HG03159 (cell line): ENCODE results near the gene DENND1A.
"Not testable (repeated sequence)": the region's sequence is repeated elsewhere in the genome, so short reads cannot be mapped to it uniquely, and the experiment has no call there.

Source experiments
- ATAC-seq: cut with Tn5 transposase; IDR thresholded peaks from one replicate; pipeline ENCODE4 v1.9.1; 2021; ENCODE audit warnings: mild to moderate bottlenecking, moderate library complexity; ENCODE audit not compliant: unreplicated experiment

Gene DENND1A

GRCh38 chr9:123923377-123923776 is 6.5 kb downstream of the DENND1A start:
- ATAC-seq, result no peak

GRCh38 chr9:123922911-123923310 is 7.0 kb downstream of the DENND1A start:
- ATAC-seq, result no peak

- ATAC-seq, result no peak
These were observed 7.5 kb downstream of the DENND1A start for GRCh38 chr9:123922431-123922830.

- ATAC-seq, result no peak
These were observed 15.3 kb downstream of the DENND1A start for GRCh38 chr9:123914517-123915196.

GRCh38 chr9:123912167-123912897 is 17.6 kb downstream of the DENND1A start:
- ATAC-seq, result no peak

GRCh38 chr9:123911024-123911423 is 18.9 kb downstream of the DENND1A start:
- no peak for ATAC-seq

- not testable (repeated sequence) for ATAC-seq
These were observed 20.7 kb downstream of the DENND1A start for GRCh38 chr9:123909192-123909591.

- not testable (repeated sequence) for ATAC-seq
These were observed 26.4 kb downstream of the DENND1A start for GRCh38 chr9:123903550-123903949.

- no peak for ATAC-seq
These were observed 35.1 kb downstream of the DENND1A start for GRCh38 chr9:123894822-123895221.

GRCh38 chr9:123893831-123894460 is 36.0 kb downstream of the DENND1A start:
- no peak for ATAC-seq

GRCh38 chr9:123893115-123893514 is 36.8 kb downstream of the DENND1A start:
- ATAC-seq, result no peak

GRCh38 chr9:123887837-123888236 is 42.1 kb downstream of the DENND1A start:
- ATAC-seq, result no peak

- ATAC-seq, result not testable (repeated sequence)
These were observed 44.1 kb downstream of the DENND1A start for GRCh38 chr9:123885834-123886233.

GRCh38 chr9:123883634-123884033 is 46.3 kb downstream of the DENND1A start:
- ATAC-seq, result no peak

GRCh38 chr9:123881604-123882003 is 48.3 kb downstream of the DENND1A start:
- ATAC-seq, result no peak

- ATAC-seq, result no peak
These were observed 49.5 kb downstream of the DENND1A start for GRCh38 chr9:123880420-123880819.

GRCh38 chr9:123876750-123877149 is 53.2 kb downstream of the DENND1A start:
- no peak for ATAC-seq

GRCh38 chr9:123872710-123873109 is 57.2 kb downstream of the DENND1A start:
- no peak for ATAC-seq

GRCh38 chr9:123871781-123872180 is 58.1 kb downstream of the DENND1A start:
- ATAC-seq, result no peak

GRCh38 chr9:123868002-123868401 is 61.9 kb downstream of the DENND1A start:
- no peak for ATAC-seq

- ATAC-seq, result no peak
These were observed 62.9 kb downstream of the DENND1A start for GRCh38 chr9:123867034-123867433.

GRCh38 chr9:123866497-123866896 is 63.4 kb downstream of the DENND1A start:
- ATAC-seq, result no peak
